ENCODE results near the gene SYPL2.

Gene SYPL2

DNA sequence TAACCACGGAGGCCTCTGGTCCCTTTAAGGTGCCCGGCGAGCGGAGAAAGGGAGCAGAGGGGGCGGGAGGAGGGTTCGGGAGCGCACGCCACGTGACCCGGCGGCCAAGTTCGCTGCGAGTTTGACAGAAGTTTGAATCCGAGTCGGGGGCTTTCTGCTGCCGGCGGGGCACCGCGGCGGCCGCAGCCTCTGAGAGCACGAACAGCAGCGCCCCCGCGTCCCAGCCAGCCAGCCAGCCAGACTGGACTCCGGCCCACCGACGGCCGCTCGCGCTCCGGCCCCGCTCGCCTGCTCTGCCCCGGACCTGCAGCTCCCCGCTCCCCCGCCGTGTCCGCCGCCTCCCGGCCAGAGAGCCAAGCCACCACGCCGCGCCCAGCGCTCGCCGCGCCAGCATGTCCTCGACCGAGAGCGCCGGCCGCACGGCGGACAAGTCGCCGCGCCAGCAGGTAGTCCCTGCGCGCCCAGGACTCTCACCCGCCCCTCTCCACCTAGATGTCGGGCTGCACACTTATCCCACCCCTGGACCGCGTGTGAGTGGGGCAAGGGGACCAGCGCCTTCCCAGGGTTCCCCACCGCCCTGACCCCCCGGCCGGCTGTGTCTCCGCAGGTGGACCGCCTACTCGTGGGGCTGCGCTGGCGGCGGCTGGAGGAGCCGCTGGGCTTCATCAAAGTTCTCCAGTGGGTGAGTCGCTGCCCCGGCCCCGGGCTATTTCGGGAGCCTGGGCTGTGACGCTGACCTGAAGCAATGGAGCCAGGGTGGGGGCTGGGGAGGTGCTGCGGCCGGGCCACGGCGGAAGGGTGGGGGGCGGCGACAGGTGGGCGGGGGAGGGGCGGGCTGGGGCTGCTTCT lies at the start of gene SYPL2:
TSS of gene SYPL2 (plus strand) at position 95 of the 849 bp plus-strand sequence. CDS start at position 393, 298 bp downstream.
- Histone ChIP-seq H3K36me3 (ENCODE audit: insufficient read depth, low read length) (no peaks in the 10 kb centered on the region), H2AFZ (ENCODE audit: low read length) (no peak within 1 kb of the TSS), H3K4me1 (ENCODE audit: insufficient read depth, low read length, severe bottlenecking) (no peaks in the 10 kb centered on the region), H4K20me1 (ENCODE audit: insufficient read depth, low read length) (no peaks in the 10 kb centered on the region), H3K79me2 (ENCODE audit: insufficient read depth, low read length) (no peaks in the 10 kb centered on the region), H3K4me3 (ENCODE audit: low read depth, low read length, poor library complexity, severe bottlenecking) (no peak within 1 kb of the TSS), H3F3A (ENCODE audit: insufficient read depth, low read length) (no peaks in the 10 kb centered on the region), H3K27me3 (ENCODE audit: insufficient read depth, low read length) (no peaks in the 10 kb centered on the region), H3K4me2 (ENCODE audit: low read length) (no peak within 1 kb of the TSS), H3K9me2 (ENCODE audit: low read depth, low read length) (no peaks in the 10 kb centered on the region), H3K9ac (ENCODE audit: low read length) (no peak within 1 kb of the TSS), H3K27ac (ENCODE audit: low read depth, low read length, poor library complexity, severe bottlenecking) (no peak within 1 kb of the TSS), H3K9me3 (ENCODE audit: low read length) (no peaks in the 10 kb centered on the region)
- TF ChIP-seq, protein P1, sequence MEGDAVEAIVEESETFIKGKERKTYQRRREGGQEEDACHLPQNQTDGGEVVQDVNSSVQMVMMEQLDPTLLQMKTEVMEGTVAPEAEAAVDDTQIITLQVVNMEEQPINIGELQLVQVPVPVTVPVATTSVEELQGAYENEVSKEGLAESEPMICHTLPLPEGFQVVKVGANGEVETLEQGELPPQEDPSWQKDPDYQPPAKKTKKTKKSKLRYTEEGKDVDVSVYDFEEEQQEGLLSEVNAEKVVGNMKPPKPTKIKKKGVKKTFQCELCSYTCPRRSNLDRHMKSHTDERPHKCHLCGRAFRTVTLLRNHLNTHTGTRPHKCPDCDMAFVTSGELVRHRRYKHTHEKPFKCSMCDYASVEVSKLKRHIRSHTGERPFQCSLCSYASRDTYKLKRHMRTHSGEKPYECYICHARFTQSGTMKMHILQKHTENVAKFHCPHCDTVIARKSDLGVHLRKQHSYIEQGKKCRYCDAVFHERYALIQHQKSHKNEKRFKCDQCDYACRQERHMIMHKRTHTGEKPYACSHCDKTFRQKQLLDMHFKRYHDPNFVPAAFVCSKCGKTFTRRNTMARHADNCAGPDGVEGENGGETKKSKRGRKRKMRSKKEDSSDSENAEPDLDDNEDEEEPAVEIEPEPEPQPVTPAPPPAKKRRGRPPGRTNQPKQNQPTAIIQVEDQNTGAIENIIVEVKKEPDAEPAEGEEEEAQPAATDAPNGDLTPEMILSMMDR (IDR thresholded peaks at IDR 0.05; ENCODE audit: low read length) = no peak
- no peak for TF ChIP-seq EZH2 (IDR thresholded peaks at IDR 0.05; ENCODE audit: borderline replicate concordance, low read length)

DNA sequence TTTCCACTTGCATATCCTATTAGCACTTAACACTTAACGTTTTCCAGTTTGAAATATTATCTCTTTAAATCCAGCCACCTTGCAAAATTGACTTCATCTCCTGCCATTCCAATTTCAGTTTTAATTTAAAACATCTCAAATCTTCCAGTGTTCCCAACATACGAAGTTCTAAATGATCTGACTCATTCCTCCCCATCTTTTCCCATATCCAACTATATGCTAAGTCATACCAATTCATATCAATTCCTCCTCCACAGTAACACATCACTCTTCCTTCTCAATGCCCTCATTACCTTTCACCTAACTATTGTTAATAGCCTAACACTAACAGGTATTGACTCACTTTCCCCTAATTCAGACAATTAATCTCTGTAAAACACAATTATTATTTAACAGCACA lies 42.8 kb upstream of the SYPL2 start:
- H3K9ac ChIP-seq (ENCODE audit: low read length) = no peak overlapping the region
- no peaks in the 10 kb centered on the region for H4K20me1 ChIP-seq (ENCODE audit: insufficient read depth, low read length)
- TF ChIP-seq EZH2 (IDR thresholded peaks at IDR 0.05; ENCODE audit: borderline replicate concordance, low read length) = no peak
- TF ChIP-seq, protein P1 (IDR thresholded peaks at IDR 0.05; ENCODE audit: low read length) = no peak
- peaks cover 40% of the 10 kb centered on the region for H3K79me2 ChIP-seq (ENCODE audit: insufficient read depth, low read length)
- H3K36me3 ChIP-seq (ENCODE audit: insufficient read depth, low read length) = peaks cover 44% of the 10 kb centered on the region
- H3K9me2 ChIP-seq (ENCODE audit: low read depth, low read length) = no peaks in the 10 kb centered on the region
- peak overlapping the region; percentile 5; the same call in 1 of the 2 replicates for H3K4me2 ChIP-seq (ENCODE audit: low read length)
- H3K4me1 ChIP-seq (ENCODE audit: insufficient read depth, low read length, severe bottlenecking) = peaks cover 25% of the 10 kb centered on the region
- H3K9me3 ChIP-seq (ENCODE audit: low read length) = no peaks in the 10 kb centered on the region
- H3K4me3 ChIP-seq (ENCODE audit: low read depth, low read length, poor library complexity, severe bottlenecking) = no peak overlapping the region
- no peaks in the 10 kb centered on the region for H3K27me3 ChIP-seq (ENCODE audit: insufficient read depth, low read length)
- no peak overlapping the region for H2AFZ ChIP-seq (ENCODE audit: low read length)
- H3K27ac ChIP-seq (ENCODE audit: low read depth, low read length, poor library complexity, severe bottlenecking) = no peak overlapping the region
- H3F3A ChIP-seq (ENCODE audit: insufficient read depth, low read length) = no peaks in the 10 kb centered on the region

DNA sequence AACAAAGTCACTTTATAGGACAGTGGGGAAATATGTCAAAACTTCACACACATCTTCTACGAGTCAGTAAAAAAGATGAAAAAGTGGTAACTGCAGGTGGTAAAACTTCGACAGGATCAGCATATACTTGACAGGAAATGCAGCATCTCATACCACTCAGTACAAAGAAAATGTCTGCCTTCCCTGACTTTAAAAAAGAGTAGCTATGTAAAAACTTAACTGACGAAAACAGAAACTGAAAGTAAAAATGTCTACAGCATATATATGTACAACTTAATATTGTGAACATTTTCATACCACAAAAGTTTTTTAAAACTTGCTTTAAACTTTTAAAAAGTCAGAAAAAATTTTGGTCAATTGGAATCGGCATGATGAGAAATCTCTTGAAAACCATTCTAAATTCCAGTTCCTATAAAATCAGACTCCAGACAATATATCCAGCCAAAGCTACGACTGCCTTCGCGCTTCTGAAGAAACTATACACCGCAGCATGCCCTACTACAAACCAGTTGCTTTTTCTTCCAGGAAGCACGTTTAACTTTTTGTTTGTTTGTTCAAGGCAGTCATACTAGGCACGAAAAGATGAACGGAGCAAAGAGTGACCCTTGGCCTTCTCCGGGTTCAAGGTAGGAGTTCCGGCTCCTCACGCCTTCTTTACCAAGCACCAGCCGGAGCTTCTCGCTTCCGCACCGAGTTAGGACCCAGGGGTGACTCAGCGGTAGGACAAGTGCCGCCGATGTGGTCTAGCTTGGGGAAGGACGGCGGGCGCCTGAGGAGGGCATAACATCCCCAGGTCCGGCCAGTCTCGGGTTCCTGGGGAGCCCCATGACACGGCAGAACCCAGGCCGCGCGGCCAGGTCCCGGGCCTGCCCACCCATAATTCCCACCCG lies 40.7 kb upstream of the SYPL2 start:
- TF ChIP-seq, protein P1 (IDR thresholded peaks at IDR 0.05; ENCODE audit: low read length) = no peak
- TF ChIP-seq EZH2 (IDR thresholded peaks at IDR 0.05; ENCODE audit: borderline replicate concordance, low read length) = no peak
- no peaks in the 10 kb centered on the region for H3K27me3 ChIP-seq (ENCODE audit: insufficient read depth, low read length)
- no peak overlapping the region for H2AFZ ChIP-seq (ENCODE audit: low read length)
- H3K9ac ChIP-seq (ENCODE audit: low read length) = peak overlapping the region; percentile 81
- no peaks in the 10 kb centered on the region for H3K9me2 ChIP-seq (ENCODE audit: low read depth, low read length)
- no peaks in the 10 kb centered on the region for H3F3A ChIP-seq (ENCODE audit: insufficient read depth, low read length)
- peak overlapping the region; percentile 83 for H3K4me3 ChIP-seq (ENCODE audit: low read depth, low read length, poor library complexity, severe bottlenecking)
- H3K36me3 ChIP-seq (ENCODE audit: insufficient read depth, low read length) = peaks cover 25% of the 10 kb centered on the region
- peak overlapping the region; percentile 91 for H3K4me2 ChIP-seq (ENCODE audit: low read length)
- no peaks in the 10 kb centered on the region for H4K20me1 ChIP-seq (ENCODE audit: insufficient read depth, low read length)
- H3K9me3 ChIP-seq (ENCODE audit: low read length) = no peaks in the 10 kb centered on the region
- peak overlapping the region; percentile 71 for H3K27ac ChIP-seq (ENCODE audit: low read depth, low read length, poor library complexity, severe bottlenecking)
- H3K4me1 ChIP-seq (ENCODE audit: insufficient read depth, low read length, severe bottlenecking) = peaks cover 25% of the 10 kb centered on the region
- H3K79me2 ChIP-seq (ENCODE audit: insufficient read depth, low read length) = peaks cover 40% of the 10 kb centered on the region
